ENCODE results near the gene DSCAML1.

The DSCAML1 gene

DNA sequence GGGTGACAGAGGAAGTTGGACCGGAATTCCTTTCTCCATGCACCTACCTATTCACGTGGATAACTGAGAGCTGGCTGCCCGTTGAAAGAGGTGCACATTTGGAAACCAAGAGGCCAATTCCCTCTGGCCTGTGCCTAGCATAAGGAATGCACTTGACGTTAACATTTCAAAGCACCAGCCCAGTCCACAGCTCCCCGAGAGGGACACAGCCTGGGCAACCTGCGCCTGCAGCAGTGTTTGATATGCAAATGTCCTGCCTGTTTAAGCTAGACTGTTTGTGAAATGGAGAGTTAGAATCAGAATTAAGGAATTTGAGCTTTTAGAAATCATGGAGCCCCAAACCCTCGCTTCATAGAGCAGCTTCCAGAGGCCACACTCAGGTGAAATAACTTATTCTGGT is 126.1 kb downstream of the DSCAML1 start:
- TF ChIP-seq, protein P1, sequence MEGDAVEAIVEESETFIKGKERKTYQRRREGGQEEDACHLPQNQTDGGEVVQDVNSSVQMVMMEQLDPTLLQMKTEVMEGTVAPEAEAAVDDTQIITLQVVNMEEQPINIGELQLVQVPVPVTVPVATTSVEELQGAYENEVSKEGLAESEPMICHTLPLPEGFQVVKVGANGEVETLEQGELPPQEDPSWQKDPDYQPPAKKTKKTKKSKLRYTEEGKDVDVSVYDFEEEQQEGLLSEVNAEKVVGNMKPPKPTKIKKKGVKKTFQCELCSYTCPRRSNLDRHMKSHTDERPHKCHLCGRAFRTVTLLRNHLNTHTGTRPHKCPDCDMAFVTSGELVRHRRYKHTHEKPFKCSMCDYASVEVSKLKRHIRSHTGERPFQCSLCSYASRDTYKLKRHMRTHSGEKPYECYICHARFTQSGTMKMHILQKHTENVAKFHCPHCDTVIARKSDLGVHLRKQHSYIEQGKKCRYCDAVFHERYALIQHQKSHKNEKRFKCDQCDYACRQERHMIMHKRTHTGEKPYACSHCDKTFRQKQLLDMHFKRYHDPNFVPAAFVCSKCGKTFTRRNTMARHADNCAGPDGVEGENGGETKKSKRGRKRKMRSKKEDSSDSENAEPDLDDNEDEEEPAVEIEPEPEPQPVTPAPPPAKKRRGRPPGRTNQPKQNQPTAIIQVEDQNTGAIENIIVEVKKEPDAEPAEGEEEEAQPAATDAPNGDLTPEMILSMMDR (conservative IDR thresholded peaks at IDR 0.05): no peak
- H3K27ac ChIP-seq: no peak overlapping the region

DNA sequence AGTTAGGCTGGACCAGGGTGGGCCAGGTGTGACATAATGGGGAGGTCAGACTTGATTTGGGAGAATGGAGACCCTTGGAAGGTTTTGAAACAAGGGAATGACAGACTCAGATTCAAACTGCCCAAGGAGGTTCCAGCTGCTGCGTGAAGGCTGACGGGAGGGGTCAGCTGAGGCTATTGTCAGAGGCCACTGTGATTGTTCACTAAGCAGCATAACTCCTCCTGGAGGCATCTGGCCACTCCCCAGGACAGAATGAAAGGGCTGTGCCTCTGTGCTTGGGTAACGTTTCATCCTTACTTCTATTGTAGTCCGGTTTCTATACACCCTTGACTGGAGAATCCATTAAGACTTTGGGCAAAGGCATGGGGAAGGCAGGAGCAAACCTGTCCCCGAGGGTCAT is 126.6 kb downstream of the DSCAML1 start:
- TF ChIP-seq, protein P1 (conservative IDR thresholded peaks at IDR 0.05): no peak
- no peak overlapping the region for H3K27ac ChIP-seq

DNA sequence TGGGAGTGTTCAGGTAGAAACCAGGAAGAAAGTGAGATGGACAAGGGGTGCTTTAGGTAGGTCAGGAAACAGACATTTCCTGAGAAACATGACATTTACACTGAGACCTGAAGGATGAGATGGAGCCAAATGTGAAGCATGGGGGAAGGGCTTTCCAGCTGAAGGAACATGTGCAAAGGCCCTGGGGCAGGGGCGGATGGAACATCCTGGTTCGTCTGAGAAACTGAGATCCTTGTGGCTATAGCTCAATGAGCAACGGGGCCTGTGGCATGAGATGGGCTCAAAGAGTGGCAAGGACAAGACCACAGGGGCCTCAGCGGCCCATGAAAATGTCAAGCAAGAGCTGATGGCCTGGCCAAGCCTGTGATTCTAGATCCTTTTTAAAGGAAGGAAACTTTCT is 127.4 kb downstream of the DSCAML1 start:
- no peak overlapping the region for H3K27ac ChIP-seq
- TF ChIP-seq, protein P1 (conservative IDR thresholded peaks at IDR 0.05): no peak

DNA sequence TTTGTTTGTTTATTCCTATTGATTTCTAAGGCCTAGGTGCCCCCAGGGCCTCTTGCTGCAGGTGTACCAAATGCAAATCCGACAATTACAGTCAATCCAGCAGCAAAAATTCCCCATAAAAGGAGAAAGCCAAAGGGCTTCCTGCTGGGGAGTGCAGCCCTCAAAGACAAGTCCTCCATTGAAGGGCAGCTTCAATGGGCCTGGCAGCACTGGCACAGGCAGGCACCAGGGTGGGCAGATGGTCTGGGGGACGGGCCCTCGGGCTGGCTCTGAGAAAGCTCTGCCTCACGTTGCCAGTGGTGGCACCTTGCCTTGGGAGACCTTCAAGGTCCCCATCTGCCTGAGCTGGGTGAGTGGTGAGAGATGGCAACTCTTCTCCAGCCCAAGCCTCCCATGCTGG is 128.0 kb downstream of the DSCAML1 start:
- TF ChIP-seq, protein P1 (conservative IDR thresholded peaks at IDR 0.05): no peak
- H3K27ac ChIP-seq: no peak overlapping the region

DNA sequence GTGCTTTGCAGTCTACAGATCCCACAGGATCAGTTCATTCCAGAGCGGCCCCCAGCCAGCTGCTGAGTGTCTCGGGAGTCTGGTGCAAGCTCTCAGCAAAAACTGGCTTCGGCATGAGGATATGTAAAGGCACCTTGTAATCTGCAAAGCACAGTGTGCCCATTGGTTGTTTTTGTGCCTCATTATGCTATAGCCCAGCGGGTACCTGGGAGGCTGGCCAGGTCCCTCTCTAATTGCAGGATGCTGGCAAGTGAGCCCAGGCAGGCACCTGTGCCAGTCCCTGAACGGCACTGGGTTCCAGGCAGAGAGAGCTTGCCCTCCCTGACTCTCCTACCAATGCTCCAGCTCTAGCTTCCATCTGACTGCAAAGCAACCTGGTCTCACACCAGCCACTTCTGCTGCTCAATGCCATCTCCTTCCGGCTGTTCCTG is 128.7 kb downstream of the DSCAML1 start:
- no peak overlapping the region for H3K27ac ChIP-seq
- TF ChIP-seq, protein P1 (conservative IDR thresholded peaks at IDR 0.05): no peak

DNA sequence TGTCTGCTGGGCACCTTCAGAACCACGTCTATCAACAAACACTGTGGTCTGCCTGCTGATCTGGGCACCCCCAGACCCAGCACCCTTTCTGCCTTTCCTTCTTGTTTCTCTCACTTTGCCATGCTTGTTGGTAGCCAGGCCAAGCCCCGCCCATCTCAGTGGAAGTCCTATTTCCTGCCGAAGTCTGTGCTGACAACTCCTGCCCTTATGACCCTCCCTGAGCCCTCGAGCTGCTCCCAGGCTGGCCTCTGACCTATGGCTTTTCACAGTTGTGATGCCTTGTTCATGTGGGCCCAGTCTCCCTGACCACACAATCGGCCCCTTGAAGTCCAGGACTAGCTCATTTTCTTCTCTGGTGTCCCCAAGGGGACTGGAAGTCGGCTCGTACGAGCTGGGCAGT is 132.1 kb downstream of the DSCAML1 start:
- TF ChIP-seq, protein P1 (conservative IDR thresholded peaks at IDR 0.05): no peak
- H3K27ac ChIP-seq: no peak overlapping the region

DNA sequence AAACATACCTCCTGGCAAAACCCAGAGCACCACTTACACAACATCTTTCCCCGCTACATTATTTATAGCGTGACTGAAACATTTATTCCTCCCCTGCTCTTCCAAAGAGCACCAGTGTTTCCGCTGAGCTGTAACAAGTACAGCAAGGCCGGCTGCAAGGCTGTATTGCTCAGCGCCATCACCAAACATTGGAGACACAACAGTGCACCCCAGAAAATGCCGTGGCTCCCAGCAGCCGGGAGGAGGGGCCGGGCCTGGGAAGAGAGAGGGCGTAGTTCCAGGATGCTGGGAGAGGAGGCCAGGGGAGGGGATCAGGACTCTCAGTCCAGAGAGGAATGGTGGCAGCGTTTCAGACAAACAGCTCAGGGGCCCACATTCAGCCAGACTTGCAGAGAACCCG is 133.2 kb downstream of the DSCAML1 start:
- H3K27ac ChIP-seq: no peak overlapping the region
- TF ChIP-seq, protein P1 (conservative IDR thresholded peaks at IDR 0.05): no peak

DNA sequence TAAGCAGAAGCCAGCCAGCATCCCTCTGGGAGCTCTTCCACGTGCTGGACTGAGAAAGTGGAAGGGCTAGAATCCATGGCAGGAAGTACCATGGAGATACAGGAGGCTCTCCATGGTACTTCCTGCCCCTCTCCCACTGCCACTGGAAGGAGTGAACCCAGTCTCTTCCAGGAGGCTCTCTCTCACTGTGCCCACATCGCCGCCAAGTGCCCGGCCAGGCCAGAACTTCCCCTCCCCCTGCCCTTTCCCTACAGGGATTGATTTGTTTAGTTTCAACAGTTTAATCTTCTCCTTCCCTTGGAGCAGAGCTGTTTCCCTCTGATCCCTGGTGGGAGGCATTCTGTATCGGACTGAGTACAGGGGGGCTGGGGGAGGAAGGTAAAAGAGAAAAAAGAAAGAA is 133.6 kb downstream of the DSCAML1 start:
- TF ChIP-seq, protein P1 (conservative IDR thresholded peaks at IDR 0.05): no peak

More for the DNA sequence above, 133.6 kb downstream of the DSCAML1 start:
- H3K27ac ChIP-seq: no peak overlapping the region

Measured in VCaP (cell line).